ENCODE results near the gene RAB11FIP4. TPM values are rescaled to one million over a fixed set of nuclear protein-coding genes. Genes with fewer than 3 reads are reported as not detected.

The RAB11FIP4 gene
- total and polyA plus RNA-seq, 8 donors, result 4.7 to 121 (median 11.7) TPM

- H3K36me3 ChIP-seq, result peaks cover 0 to 75% (median 48%) of the 10 kb centered on the region in 4 donors
- intact Hi-C loops (cut with DNase I; ENCODE audit: low total_unique reads), result no loop called here
- TF ChIP-seq EP300 (IDR thresholded peaks at IDR 0.05), result no peak
- TF ChIP-seq POLR2AphosphoS5 (IDR thresholded peaks at IDR 0.05), result no peak
- TF ChIP-seq POLR2A (IDR thresholded peaks at IDR 0.05), result no peak
- no peak for TF ChIP-seq CTCF (IDR thresholded peaks at IDR 0.05)
- 90 to 96% (median 94%) methylated on average over 13 of the region's 13 CpGs for WGBS, 5 donors
- no peak for DNase-seq
- no peak overlapping the region for H3K4me3 ChIP-seq
- H3K4me1 ChIP-seq, result peaks cover 0 to 9% (median 7%) of the 10 kb centered on the region in 4 donors
- H3K27me3 ChIP-seq, result no peaks in the 10 kb centered on the region
- peaks cover 0 to 11% (median 8%) of the 10 kb centered on the region in 4 donors for H3K9me3 ChIP-seq
- H3K27ac ChIP-seq, result no peak overlapping the region
Observed at GRCh38 chr17:31521632-31522283, 130.3 kb downstream of the RAB11FIP4 start.

- peaks cover 0 to 80% (median 48%) of the 10 kb centered on the region in 4 donors for H3K36me3 ChIP-seq
- intact Hi-C loops (cut with DNase I; ENCODE audit: low total_unique reads), result no loop called here
- H3K9me3 ChIP-seq, result peaks cover 0 to 11% (median 8%) of the 10 kb centered on the region in 4 donors
- 88 to 98% (median 94%) methylated on average over 3 to 16 of the region's 16 CpGs for WGBS, 5 donors
- TF ChIP-seq POLR2A (IDR thresholded peaks at IDR 0.05) (no peak), POLR2AphosphoS5 (IDR thresholded peaks at IDR 0.05) (no peak), CTCF (IDR thresholded peaks at IDR 0.05) (no peak), EP300 (IDR thresholded peaks at IDR 0.05) (no peak)
- H3K4me3 ChIP-seq, result no peak overlapping the region
- no peaks in the 10 kb centered on the region for H3K27me3 ChIP-seq
- no peak for DNase-seq
- peaks cover 0 to 9% (median 6%) of the 10 kb centered on the region in 4 donors for H3K4me1 ChIP-seq
- no peak overlapping the region for H3K27ac ChIP-seq
Observed at GRCh38 chr17:31522284-31522931, 130.9 kb downstream of the RAB11FIP4 start.

GRCh38 chr17:31522987-31523495, 131.6 kb downstream of the RAB11FIP4 start:
- Histone ChIP-seq H3K27ac (no peak overlapping the region), H3K4me3 (no peak overlapping the region), H3K36me3 (peaks cover 0 to 86% (median 51%) of the 10 kb centered on the region in 4 donors), H3K4me1 (peaks cover 0 to 9% (median 5%) of the 10 kb centered on the region in 4 donors), H3K9me3 (peaks cover 0 to 11% (median 8%) of the 10 kb centered on the region in 4 donors), H3K27me3 (no peaks in the 10 kb centered on the region)
- DNase-seq, result no peak
- intact Hi-C loops (cut with DNase I; ENCODE audit: low total_unique reads), result no loop called here
- 78 to 96% (median 90%) methylated on average over 7 to 9 of the region's 9 CpGs for WGBS, 5 donors
- TF ChIP-seq CTCF (IDR thresholded peaks at IDR 0.05), result no peak
- TF ChIP-seq POLR2A (IDR thresholded peaks at IDR 0.05), result no peak
- TF ChIP-seq POLR2AphosphoS5 (IDR thresholded peaks at IDR 0.05), result no peak
- no peak for TF ChIP-seq EP300 (IDR thresholded peaks at IDR 0.05)

GRCh38 chr17:31523862-31524730, 132.6 kb downstream of the RAB11FIP4 start:
- WGBS, 5 donors, result 95 to 98% (median 97%) methylated on average over 10 to 14 of the region's 14 CpGs
- Histone ChIP-seq H3K9me3 (peaks cover 0 to 11% (median 8%) of the 10 kb centered on the region in 4 donors), H3K4me1 (peaks cover 0 to 9% (median 5%) of the 10 kb centered on the region in 4 donors), H3K27me3 (no peaks in the 10 kb centered on the region), H3K4me3 (no peak overlapping the region), H3K36me3 (peaks cover 6 to 90% (median 58%) of the 10 kb centered on the region in 4 donors), H3K27ac (no peak overlapping the region)
- TF ChIP-seq EP300 (IDR thresholded peaks at IDR 0.05) (no peak), POLR2AphosphoS5 (IDR thresholded peaks at IDR 0.05) (no peak), POLR2A (IDR thresholded peaks at IDR 0.05) (no peak), CTCF (IDR thresholded peaks at IDR 0.05) (no peak)
- intact Hi-C loops (cut with DNase I; ENCODE audit: low total_unique reads), result no loop called here
- no peak for DNase-seq

All from stomach (tissue), 9 donors.